ENCODE results near the gene LAMA4.

The LAMA4 gene

DNA sequence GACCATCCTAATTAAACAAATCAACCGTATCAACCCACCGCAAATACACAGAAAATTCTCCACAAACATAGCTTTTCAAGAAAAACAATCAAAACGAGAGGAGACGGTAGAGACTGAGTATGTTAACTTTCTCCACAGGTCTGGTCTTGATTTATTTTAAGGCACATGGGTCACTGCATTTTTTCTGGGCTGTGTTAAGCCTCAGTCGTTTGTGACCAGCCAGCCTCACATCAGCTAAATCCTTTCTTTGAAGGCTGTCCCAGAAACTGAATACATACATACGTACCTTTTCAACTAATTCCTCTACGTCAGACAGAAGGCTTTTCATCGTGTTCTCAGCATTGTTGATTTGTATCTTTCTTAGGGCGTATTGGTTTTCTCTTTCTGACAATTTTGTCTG, 69.4 kb downstream of the LAMA4 start:
- DNase-seq (ENCODE audit: low read depth), result no peak

DNA sequence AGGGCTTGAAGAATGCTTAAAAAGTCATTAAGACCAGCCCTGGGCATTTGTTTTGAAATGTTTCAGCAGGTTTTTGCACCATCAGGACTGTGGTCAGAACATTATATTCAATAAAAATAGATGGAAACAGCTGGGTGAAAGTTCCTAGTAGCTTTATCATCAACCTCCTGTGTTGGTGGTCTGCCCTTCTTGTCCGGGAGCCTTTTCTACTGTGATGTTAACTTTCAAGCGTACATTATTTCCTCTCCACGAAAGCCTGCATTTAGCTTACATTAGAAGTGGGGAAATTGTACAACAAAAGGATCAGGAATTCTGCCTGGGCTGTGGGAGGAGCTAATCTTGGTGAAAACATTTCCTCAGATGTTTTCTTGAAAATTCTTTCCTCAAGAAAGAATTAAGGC, 71.1 kb downstream of the LAMA4 start:
- no peak for DNase-seq (ENCODE audit: low read depth)

DNA sequence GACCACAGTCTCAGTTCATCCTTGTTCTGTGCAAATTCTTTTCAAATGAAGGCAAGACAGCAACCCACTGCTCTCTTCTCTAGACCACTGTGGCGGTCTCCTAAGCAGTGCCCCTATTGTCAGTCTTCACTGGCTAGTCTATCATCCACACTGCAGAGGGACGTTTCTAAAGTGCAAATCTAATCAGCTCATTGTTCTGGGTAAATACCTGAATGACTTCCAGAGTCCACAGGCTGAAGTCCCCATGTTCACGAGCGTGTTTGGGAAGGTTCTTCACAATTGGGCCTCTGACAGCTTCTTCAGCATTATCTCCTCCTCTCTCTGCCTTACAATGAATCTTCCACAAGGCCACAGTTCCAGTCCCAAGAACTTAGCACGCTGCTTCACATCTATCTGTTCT, 73.2 kb downstream of the LAMA4 start:
- DNase-seq (ENCODE audit: low read depth), result no peak

DNA sequence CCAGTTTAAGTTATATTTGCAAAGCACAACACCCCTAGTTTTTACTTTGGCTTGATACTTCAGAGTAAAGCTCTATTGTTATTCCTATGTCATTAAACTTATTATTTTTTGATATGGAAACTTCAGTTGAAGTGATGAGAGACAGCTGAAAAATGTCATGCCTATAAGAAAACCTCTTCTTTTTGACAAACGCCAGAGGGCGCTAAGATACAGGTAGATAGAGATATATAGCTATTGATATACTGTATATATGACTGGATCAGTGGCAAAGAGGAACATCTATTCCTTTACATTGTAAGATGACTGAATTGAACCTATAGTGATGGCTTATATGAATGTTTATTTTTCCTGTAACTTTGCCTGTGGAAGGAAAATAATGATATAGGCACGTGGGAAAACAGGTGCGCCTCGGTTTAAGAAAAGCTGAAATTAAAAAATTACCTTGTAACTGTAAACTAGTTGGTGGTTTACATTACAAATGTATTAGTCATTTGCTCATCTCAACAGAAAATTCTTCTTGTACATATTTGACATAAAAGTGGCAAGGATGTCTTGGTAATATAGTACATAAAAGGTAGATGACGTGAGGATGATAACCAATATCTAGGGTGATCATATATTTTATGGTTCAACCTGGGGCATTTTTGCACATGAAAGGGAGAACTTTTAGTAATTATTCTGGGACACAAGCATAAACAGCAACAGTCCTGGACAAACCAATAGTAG, 74.1 kb downstream of the LAMA4 start:
- DNase-seq (ENCODE audit: low read depth), result peak; percentile 92

DNA sequence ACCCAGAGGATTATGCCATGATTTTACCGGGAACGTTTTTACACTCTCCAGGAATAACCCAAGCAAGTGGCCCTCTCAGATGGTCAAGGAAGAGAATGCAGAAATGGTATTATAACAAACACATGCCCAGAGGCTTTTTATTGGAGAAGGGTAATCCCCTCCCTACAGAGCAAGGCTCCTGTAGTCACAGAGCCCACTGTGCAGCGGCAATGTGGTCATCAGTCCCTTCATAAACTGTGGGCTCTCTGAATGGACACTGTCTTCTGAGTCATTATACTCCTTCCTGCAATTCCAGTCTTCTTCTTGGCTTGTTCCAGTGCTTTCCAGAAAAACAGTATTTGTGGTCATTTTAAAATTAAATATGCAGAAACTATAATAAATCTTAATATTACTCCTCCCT, 74.7 kb downstream of the LAMA4 start:
- peak; percentile 58 for DNase-seq (ENCODE audit: low read depth)

DNA sequence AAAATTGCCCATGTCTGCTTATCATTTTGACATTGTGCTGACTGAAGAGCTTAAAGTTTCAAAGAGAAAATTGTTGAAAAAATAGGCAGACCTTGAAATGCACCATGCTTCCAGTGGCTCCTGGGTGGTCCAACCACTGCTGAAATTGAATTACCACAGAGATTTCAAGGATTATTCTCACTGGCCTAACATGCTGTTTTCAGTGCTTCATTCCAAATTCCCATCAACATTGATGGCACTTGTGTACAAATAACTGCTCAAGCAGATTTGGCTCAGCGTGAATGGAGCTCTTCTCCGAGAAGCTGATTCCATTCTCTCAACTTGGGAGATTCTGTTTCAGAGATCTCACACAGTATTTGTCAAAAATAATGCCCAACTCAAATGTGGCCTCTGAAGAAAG, 75.5 kb downstream of the LAMA4 start:
- DNase-seq (ENCODE audit: low read depth), result no peak

DNA sequence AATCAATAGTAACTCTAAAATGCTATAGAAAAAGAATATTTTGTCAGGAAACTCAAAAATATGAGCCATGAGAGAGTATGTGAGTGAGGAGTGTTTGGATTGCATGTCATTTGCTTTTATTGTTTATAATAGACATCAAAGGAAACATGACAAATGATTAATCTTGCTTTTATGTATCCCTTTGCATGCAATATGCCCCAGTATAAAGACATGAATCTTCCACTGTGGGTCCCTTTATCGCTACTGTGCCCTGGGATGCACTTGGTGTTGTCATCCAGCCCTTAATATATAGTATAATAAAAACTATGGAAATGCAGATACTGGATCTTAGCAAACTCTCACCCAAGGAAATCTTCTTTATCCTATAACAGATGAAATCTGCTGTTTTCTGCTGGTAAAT, 77.3 kb downstream of the LAMA4 start:
- no peak for DNase-seq (ENCODE audit: low read depth)

DNA sequence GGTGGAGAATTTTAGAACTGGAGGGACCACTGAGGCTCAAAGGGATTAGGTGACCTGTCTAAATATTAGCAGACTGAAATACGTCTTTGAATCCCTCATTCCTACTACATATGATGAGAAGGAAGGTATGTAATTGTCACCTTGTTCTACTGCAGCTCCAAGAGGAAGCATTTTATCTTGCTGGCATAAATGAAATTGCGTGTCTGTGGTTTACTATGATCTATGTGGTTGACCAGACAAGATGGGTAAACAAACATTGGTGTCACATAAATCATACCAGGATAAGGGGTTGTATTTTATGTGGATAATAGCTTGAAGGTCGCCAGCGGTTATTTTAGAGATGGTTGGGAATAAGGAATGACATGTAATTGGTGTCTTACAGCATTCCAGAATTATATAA, 78.2 kb downstream of the LAMA4 start:
- no peak for DNase-seq (ENCODE audit: low read depth)

DNA sequence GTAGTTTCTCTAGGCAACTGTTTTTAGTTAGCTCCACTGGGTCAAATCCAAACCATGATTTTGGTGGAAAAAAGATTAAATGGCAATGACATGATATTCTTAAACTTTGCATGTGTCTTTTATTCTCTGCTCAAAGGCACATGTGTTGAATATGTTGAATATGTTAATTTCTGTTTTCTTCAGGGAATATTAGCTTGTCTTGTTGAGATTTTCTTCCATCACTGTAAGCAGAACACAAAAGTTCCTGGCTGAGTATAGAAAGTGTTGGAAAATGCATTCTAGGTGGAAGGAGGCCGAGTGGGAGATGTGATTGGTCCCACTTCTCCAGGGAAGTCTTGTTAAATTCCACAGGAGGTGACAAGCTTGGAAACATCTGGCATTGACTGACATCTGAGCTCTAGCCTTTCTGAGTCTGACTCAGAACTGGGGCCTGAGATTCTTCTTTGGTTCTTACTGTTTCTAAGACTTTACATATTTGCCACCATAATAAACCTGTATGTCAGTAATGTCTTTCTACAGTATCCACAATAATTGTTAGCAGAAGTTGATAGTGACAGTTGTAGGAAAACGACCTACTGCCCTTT, 81.1 kb downstream of the LAMA4 start:
- DNase-seq (ENCODE audit: low read depth), result no peak

DNA sequence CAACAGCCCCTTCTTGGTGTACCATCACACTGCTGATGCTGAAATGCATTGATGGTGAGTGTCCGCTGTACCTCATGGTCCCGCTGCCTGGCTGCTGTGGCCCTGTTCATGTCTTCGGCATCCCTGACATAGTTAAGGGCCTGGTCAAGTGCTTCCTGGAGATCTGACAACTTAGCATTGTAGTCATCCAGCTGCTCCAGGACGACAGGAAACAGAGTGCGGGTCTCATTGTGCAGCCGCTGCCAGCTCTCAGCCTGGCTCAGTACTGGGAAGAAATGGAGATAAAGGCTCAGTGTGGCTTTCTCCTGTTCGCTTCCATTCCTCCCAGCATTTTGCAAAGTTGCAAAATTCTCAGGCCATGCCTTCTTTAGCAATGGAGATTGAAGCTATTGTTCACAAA, 81.8 kb downstream of the LAMA4 start:
- DNase-seq (ENCODE audit: low read depth), result no peak

DNA sequence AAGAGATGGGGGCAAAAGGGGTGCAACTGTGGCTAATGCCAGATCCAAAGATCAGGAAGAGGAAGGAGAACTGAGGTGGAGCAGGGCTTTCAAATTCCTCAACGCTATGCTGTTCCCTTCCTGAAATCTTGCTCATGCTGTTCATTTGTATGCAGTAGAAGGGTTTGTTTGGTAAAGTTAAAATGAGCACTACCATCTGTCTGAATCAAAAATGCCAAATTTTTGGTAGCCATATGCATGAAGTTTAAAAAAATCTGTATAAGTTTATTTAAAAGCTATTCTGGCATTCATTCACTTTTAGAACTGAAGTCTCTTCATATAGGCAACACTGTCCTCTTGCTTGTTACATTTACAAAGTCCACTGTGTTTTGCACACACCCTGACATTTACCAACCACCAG, 84.8 kb downstream of the LAMA4 start:
- DNase-seq (ENCODE audit: low read depth), result no peak

DNA sequence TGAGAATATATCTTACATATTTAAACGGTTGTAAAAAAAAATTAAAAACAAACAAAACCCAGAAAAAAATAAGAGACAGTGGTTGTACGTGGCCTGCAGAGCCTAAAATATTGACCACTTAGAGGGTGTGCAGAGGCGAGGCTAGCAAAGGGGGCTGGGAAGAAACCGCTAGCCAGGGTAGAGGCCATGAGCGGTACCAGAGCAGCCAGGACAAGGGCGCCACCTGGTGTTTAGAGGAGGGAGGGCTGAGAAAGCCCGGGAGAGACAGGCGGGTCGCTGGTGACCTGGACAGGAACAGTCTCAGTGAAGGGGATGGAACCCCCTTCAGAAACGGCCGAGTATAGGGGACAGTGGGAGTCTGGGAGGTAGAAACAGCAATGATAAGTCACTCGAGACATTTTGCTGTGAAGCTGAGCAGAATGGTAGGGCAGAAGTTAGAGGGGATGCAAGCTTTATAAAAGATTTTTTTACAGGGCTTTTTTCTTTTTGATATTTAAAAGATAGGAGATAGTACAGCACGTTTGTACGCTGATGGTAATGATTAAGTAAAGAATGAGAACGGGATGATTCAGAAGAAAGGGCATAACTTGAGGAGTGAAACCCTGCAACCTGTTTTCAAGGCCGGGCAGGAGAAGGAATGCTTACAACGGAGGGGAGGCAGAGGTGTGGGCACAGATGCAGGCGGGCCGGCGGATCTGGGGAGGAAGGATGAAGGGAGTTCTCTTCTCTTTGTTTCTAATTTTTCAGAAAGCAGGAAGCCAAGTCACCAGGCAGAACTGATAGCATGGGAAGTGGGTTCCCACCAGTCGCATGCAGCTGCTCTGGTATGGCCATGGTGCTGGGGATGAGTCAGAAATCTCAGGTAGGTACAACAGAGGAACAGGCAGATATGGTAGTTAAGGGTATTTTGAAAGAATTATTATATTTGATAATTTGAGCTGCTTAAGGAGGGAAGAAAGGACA, 90.8 kb downstream of the LAMA4 start:
- DNase-seq (ENCODE audit: low read depth), result peak; percentile 75

DNA sequence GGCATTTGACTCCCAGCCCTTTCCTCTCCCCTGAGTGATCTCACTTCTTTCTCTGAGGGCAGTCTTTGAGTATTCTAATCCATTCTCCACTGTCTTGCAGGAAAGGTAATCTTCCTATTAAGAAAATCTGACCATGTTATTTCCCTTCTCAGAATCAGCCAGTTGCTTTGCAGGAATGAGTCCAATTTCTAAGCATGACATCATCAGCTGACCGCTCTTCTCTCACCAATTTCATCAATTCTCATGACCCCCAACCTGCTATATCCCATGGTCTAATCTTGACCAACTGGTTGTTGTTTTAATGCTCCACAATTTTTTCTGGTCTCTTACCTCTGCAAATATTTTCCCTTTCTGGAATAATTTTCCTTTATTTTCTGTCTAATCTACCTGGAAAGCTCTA, 93.6 kb downstream of the LAMA4 start:
- DNase-seq (ENCODE audit: low read depth), result no peak

DNA sequence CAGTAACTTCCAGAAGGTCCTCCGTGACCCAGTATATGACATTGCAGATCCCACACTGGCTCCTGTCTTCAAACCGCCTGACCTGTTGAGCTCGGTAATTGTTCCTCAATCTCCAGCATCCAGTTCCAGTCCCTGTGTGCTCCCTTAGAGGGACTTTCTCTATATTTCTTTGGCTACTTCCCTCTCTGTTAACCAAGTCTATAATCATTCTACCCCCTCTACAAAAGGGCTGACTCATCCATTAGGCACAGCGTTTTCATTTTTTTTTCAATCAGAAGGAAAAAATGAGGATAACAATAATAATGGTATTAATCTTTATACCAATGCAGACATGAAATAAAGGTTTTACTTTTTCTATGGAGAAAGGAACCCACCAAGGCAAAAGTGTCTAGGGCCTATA, 97.7 kb downstream of the LAMA4 start:
- no peak for DNase-seq (ENCODE audit: low read depth)

DNA sequence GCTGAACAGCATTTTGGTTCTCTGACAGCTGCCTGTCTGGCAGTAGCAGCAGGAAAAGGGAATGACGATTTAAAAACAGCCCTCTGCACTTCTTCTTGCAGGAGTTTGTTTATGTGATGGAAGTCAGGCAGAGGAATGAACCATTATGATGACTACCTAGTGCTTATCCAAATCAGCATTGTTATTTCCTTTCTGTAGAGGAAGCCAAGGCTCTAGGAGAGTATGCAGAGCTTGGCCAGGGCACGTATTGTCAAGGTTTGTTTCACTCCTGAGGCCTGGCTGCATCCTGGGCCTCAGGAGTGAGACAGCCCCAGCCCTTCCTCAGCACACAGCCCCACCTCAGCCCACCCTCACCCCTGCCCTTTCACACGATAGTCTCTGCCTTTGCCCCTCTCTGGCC, 98.5 kb downstream of the LAMA4 start:
- peak; percentile 38 for DNase-seq (ENCODE audit: low read depth)

DNA sequence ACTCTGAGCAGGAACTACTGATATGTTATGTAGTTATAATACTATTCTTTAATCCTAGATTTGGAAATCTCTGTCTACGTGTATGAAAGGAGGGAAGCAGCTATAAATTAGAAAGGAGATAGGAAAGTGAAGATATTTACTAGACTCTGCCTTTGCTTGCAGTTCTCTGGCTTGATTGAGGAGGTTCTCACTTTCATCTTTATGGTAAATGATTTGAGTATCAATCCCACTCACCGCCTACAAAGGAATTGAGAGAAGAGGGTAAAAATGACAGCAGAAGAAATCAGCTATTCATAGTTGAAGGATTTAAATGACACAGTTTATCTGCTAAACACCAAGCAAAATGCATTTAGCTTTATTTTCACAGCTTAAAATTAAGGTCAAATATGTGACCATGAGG, 99.7 kb downstream of the LAMA4 start:
- DNase-seq (ENCODE audit: low read depth), result no peak

DNA sequence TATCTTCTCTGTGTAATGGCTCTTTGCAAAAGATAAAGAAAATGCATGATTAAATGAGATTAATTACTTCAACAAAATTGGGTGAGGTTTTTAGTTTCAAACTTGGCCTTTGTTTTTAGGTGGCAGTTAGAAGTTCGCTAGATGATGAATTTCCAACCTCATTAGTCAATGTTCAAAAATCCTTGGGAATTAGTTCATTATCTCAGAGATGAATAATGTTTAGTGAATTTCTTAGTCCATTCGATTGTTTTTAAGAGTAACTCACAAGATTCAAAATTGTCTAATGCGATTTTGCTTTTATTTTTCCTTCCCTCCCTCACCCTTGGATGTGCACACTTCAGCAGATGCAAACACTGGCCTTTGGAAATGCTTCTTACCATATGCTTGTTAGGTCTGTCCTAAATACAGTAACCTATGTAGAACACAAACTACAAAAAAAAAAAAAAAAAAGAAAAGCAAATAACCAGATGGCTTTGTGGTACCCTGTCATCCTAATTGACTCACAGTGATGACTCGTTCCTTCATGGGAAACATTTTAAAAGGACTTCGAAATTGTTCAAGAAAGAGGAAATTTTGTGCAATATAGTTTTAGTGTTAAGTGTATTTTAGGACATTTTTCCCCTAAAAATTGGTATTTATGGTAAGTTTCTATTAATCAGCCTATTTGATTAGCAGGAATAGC, 100.3 kb downstream of the LAMA4 start:
- peak; percentile 93 for DNase-seq (ENCODE audit: low read depth)

DNA sequence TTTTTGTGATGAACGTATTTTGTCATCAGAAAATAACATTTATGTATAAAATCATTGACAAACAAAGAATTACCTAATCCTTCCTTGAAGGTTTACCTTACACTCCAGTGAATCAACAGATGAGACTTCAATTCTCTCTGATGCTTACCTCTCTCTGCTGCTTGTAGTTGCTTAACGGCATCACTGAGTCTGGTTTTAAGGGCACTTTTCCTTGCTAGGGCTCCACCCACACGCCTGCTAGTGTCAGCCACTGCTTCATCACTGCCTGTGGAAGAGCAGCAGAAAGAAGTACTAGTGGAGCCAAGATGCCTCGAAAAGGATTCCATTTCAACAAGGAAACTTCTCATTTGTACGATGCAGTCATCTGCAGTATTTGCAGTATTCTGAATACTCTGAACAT, 104.0 kb downstream of the LAMA4 start:
- DNase-seq (ENCODE audit: low read depth), result peak; percentile 53

DNA sequence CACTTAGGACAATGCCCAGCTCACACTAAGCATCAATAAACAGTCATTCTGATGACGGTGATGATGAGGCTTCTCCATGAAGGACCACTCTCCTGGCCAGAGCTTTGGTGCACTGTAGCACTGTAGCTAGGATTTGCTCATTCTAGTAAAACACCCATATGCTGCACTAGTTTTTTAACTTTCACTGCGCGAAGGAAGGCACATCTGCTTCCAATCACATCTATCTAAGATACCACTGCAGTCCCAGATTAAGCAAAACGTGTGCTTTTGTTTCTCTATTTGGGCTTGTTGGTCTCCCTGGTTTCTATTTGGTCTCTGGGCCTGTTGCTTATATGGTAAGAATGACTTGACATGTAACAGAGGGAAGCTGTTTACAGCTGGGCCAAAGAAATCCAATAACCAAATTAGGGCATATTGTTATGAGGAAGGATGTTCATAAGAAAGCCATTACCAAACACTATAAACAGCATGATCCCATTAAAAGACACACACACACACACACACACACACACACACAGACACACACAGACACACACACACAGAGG, 104.6 kb downstream of the LAMA4 start:
- no peak for DNase-seq (ENCODE audit: low read depth)

DNA sequence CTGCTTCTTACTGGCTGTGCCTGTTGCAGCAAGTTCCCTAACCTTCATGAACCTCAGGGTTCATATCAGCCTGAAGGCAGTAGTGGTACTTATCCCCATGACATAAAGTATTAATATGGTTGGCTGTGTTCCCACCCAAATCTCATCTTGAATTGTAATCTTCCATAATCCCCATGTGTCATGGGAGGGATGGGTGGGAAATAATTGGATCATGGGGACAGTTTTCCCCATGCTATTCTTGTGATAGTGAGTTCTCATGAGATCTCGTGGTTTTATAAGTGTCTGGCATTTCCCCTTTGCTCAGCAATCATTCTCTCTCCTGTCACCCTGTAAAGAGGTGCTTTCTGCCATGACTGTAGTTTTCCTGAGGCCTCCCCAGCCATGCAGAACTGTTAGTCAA, 105.1 kb downstream of the LAMA4 start:
- DNase-seq (ENCODE audit: low read depth), result no peak

DNA sequence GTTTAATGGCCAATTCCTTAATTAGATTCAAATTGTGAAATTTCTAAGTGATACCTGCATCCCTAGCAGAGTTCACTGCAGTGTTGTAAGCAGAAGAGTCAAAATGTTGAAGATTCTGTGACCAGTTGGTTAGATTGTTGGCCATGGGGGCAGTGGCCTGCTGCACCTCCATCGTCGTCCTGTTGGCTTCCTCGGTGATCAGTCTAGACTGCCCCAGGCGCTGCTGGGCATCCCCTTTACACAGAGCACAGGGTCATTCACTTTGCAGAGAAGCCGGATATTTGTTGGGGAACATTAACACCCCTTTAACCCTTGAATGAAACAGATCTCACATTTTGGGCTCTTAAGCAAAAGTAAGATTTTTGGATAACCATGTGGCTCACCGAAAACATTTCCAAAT, 106.3 kb downstream of the LAMA4 start:
- DNase-seq (ENCODE audit: low read depth), result no peak

DNA sequence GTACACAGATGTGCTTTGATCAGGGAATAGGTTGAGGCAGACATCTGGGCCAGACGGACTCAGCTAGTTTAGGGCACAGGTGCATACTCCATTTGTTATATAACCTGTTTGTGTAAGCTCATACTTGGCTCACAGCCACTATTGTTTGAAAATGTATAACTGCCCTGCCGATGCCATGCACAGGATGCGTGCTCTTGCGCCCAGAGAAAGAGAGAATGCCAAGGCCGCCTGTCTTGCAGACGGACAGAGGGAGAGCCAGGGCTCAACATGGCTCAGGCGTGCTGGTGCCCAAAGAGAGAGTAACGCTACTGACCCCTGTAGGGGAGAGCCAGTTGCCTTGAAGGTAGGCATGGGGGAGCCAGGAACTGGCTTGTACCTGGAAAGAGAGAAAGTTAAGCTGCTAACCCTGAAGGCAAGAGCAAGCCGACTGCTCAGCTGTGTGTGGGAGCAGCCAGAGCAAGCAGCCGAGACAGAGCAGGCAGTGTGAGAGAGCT, 109.2 kb downstream of the LAMA4 start:
- DNase-seq (ENCODE audit: low read depth), result no peak

Data from ELR (cell line).